ENCODE measurements around the gene PCDHGA12.
A peak's percentile ranks its signal among the peaks of the same experiment; 100 is the strongest.
"Not testable (repeated sequence)": the region's sequence is repeated elsewhere in the genome, so short reads cannot be mapped to it uniquely, and the experiment has no call there.

The PCDHGA12 gene

DNA sequence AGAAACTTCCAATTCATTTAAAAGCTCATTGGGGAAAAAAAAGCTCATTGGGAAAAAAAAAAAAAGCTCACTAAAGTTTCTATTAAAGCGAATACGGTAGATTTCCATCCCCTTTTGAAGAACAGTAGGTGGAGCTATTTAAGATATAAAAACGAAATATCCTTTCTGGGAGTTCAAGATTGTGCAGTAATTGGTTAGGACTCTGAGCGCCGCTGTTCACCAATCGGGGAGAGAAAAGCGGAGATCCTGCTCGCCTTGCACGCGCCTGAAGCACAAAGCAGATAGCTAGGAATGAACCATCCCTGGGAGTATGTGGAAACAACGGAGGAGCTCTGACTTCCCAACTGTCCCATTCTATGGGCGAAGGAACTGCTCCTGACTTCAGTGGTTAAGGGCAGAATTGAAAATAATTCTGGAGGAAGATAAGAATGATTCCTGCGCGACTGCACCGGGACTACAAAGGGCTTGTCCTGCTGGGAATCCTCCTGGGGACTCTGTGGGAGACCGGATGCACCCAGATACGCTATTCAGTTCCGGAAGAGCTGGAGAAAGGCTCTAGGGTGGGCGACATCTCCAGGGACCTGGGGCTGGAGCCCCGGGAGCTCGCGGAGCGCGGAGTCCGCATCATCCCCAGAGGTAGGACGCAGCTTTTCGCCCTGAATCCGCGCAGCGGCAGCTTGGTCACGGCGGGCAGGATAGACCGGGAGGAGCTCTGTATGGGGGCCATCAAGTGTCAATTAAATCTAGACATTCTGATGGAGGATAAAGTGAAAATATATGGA lies at the start of gene PCDHGA12:
PCDHGA12 (plus strand) TSS at position 176 of the 782 bp plus-strand sequence; CDS start at position 429, 253 bp downstream.
- no peak for DNase-seq

DNA sequence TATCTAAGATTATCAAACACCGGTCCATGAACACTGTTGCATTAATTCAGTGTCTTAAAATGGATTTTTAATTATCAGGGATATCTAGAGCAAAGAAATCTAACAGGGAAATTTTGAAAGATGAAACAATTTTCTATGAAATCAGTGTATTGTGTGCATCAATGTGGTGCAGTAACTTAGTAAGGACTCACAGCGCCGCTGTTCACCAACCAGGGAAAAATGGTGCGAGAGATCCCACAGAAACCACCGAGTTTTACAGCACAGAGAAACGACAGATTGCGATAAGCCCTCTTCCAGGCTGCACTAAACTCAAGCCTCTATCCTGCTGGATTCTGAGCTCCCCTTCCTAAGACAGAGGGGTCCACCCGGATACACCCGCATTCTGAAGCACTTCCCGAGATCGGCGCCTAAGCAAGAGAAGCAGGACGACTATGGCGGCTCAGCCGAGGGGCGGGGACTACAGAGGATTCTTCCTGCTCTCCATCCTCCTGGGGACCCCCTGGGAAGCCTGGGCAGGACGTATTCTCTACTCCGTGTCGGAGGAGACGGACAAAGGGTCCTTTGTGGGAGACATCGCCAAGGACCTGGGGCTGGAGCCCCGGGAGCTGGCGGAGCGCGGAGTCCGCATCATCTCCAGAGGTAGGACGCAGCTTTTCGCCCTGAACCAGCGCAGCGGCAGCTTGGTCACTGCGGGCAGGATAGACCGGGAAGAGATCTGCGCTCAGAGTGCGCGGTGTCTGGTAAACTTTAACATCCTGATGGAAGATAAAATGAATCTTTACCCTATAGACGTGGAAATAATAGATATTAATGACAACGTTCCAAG lies 47.6 kb upstream of the PCDHGA12 start, which contains the start of gene PCDHGA7:
PCDHGA7 (plus strand) TSS at position 274 of the 826 bp plus-strand sequence; CDS start at position 432, 158 bp downstream.
- no peak for DNase-seq

DNA sequence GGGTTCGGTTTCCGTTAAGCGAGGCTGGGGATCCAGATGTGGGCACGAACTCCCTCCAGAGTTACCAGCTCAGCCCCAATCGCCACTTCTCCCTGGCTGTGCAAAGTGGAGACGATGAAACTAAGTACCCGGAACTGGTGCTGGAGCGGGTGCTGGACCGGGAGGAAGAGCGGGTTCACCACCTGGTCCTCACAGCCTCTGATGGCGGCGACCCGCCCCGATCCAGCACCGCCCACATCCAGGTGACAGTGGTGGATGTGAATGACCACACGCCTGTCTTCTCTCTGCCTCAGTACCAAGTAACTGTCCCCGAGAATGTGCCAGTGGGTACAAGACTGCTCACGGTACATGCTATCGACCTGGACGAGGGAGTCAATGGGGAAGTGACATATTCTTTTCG lies 47.0 kb upstream of the PCDHGA12 start:
- DNase-seq, result no peak

DNA sequence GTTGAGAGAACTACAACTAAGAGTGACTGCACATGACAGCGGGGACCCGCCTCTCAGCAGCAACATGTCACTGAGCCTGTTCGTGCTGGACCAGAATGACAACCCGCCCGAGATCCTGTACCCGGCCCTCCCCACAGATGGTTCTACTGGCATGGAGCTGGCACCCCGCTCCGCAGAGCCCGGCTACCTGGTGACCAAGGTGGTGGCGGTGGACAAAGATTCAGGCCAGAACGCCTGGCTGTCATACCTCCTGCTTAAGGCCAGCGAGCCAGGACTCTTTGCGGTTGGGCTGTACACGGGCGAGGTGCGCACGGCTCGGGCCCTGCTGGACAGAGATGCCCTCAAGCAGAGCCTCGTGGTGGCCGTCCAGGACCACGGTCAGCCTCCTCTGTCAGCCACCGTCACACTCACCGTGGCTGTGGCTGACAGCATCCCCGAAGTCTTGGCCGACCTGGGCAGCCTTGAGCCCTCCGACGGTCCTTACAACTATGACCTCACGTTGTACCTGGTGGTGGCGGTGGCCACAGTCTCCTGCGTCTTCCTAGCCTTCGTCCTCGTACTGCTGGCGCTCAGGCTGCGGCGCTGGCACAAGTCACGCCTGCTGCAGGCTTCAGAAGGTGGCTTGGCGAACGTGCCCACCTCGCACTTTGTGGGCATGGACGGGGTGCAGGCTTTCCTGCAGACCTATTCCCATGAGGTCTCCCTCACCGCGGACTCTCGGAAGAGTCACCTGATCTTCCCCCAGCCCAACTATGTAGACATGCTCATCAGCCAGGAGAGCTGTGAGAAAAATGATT lies 45.6 kb upstream of the PCDHGA12 start:
- no peak for DNase-seq

DNA sequence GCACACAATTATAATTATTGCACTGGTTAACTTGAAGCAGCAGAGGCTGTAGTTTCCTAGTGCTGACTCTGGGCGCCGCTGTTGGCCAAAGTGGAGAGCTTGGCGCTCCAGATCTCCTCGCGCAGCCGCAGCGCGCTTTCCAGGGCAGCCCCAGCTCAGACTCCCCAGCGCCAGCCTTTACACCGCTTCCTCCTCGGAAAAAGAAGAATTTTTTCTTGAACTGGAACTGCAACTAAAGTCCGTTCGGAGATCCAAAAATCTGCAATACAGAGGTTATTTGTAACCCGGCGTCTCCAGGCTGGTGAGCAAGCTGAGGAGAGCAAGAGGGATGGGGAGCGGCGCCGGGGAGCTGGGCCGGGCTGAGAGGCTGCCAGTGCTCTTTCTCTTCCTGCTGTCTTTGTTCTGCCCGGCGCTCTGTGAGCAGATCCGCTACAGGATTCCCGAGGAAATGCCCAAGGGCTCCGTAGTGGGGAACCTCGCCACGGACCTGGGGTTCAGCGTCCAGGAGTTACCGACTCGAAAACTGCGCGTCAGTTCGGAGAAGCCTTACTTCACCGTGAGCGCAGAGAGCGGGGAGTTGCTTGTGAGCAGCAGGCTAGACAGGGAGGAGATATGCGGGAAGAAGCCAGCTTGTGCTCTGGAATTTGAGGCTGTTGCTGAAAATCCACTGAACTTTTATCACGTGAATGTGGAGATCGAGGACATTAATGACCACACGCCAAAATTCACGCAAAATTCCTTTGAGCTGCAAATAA lies 42.6 kb upstream of the PCDHGA12 start, which contains the start of gene PCDHGB4:
PCDHGB4 (plus strand) TSS at position 142 of the 755 bp plus-strand sequence; CDS start at position 329, 187 bp downstream.
- peak; percentile 55 for DNase-seq

DNA sequence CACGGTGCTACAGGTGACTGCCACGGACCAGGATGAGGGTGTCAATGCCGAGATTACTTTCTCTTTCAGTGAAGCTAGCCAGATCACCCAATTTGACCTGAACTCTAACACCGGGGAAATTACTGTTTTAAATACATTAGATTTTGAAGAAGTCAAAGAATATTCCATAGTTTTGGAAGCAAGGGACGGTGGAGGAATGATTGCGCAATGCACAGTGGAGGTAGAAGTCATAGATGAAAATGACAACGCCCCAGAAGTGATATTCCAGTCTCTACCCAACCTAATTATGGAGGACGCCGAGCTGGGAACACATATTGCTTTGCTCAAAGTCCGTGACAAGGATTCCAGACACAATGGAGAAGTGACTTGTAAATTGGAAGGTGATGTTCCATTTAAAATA lies 41.6 kb upstream of the PCDHGA12 start:
- DNase-seq, result no peak

DNA sequence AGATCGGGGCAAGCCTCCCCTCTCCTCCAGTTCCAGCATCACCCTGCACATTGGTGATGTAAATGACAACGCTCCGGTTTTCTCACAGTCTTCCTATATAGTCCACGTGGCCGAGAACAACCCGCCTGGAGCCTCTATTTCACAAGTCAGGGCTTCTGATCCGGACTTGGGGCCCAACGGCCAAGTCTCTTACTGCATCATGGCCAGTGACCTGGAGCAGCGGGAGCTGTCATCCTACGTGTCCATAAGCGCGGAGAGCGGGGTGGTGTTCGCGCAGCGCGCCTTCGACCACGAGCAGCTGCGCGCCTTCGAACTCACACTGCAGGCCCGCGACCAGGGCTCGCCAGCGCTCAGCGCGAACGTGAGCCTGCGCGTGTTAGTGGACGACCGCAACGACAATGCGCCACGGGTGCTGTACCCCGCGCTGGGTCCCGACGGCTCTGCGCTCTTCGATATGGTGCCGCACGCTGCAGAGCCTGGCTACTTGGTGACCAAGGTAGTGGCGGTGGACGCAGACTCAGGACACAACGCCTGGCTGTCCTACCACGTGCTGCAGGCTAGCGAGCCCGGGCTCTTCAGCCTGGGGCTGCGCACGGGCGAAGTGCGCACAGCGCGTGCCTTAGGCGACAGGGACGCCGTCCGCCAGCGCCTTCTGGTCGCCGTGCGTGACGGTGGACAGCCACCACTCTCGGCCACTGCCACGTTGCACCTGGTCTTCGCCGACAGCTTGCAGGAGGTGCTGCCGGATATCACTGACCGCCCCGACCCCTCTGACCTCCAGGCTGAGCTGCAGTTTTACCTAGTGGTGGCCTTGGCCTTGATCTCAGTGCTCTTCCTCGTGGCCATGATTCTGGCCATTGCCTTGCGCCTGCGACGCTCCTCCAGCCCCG lies 40.9 kb upstream of the PCDHGA12 start:
- peak; percentile 40 for DNase-seq

DNA sequence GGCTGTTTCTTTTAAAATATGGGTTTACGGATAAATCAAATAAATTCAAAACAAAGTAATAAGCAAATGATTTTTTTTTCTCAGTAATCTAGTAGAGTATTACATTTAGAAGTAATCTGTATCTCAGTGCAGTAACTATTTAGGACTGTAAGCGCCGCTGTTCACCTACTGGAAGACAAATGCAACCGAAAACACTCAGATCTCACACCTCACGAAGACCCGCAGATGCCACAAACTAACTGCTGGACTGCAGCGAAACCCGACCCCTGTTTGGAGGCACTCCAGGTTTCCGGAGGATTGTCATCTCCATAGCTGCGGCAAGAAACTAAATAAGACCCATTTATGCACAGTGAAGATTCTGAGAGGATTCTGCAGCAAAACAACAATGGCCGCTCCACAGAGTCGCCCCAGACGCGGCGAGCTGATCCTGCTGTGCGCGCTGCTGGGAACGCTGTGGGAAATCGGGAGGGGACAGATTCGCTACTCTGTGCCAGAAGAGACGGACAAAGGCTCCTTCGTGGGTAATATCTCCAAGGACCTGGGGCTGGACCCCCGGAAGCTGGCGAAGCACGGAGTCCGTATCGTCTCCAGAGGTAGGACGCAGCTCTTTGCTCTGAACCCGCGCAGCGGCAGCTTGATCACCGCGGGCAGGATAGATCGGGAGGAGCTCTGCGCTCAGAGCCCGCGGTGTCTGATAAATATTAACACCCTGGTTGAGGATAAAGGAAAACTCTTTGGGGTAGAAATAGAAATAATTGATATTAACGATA lies 37.7 kb upstream of the PCDHGA12 start, which contains the start of gene PCDHGA8:
PCDHGA8 (plus strand) TSS at position 205 of the 770 bp plus-strand sequence; CDS start at position 386, 181 bp downstream.
- DNase-seq, result peak; percentile 33

DNA sequence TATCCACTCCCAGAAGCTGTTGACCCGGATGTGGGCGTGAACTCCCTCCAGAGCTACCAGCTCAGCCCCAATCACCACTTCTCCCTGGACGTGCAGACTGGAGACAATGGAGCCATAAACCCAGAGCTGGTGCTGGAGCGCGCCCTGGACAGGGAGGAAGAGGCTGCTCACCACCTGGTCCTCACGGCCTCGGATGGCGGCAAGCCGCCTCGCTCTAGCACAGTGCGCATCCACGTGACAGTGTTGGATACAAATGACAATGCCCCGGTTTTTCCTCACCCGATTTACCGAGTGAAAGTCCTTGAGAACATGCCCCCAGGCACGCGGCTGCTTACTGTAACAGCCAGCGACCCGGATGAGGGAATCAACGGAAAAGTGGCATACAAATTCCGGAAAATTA lies 37.0 kb upstream of the PCDHGA12 start:
- peak; percentile 48 for DNase-seq

DNA sequence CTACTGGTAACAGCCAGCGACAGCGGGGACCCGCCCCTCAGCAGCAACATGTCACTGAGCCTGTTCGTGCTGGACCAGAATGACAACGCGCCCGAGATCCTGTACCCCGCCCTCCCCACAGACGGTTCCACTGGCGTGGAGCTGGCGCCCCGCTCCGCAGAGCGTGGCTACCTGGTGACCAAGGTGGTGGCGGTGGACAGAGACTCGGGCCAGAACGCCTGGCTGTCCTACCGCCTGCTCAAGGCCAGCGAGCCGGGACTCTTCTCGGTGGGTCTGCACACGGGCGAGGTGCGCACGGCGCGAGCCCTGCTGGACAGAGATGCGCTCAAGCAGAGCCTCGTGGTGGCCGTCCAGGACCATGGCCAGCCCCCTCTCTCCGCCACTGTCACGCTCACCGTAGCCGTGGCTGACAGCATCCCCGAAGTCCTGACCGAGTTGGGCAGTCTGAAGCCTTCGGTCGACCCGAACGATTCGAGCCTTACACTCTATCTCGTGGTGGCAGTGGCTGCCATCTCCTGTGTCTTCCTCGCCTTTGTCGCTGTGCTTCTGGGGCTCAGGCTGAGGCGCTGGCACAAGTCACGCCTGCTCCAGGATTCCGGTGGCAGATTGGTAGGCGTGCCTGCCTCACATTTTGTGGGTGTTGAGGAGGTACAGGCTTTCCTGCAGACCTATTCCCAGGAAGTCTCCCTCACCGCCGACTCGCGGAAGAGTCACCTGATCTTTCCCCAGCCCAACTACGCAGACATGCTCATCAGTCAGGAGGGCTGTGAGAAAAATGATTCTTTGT lies 35.7 kb upstream of the PCDHGA12 start:
- peak; percentile 37 for DNase-seq

DNA sequence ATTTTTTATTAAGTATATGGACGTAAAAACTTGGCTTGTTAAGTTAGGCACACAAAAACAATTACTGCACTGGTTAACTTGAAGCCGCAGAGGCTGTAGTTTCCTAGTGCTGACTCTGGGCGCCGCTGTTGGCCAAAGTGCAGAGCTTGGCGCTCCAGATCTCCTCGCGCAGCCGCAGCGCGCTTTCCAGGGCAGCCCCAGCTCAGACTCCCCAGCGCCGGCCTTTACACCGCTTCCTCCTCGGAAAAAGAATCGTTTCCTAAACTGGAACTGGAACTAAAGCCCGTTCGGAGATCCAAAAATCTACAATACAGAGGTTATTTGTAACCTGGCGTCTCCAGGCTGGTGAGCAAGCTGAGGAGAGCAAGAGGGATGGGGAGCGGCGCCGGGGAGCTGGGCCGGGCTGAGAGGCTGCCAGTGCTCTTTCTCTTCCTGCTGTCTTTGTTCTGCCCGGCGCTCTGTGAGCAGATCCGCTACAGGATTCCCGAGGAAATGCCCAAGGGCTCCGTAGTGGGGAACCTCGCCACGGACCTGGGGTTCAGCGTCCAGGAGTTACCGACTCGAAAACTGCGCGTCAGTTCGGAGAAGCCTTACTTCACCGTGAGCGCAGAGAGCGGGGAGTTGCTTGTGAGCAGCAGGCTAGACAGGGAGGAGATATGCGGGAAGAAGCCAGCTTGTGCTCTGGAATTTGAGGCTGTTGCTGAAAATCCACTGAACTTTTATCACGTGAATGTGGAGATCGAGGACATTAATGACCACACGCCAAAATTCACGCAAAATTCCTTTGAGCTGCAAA lies 32.4 kb upstream of the PCDHGA12 start, which contains the start of gene PCDHGB5:
PCDHGB5 (plus strand) TSS at position 192 of the 796 bp plus-strand sequence; CDS start at position 373, 181 bp downstream.
- DNase-seq, result not testable (repeated sequence)

DNA sequence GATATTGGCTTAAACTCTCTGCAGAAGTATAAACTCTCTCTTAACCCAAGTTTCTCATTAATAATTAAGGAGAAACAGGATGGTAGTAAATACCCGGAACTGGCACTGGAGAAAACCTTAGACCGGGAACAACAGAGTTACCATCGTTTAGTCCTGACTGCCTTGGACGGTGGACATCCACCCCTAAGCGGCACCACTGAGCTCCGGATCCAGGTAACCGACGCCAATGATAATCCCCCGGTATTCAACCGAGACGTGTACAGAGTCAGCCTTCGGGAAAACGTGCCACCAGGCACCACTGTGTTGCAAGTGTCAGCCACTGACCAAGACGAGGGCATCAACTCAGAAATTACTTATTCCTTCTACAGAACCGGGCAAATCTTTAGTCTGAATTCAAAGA lies 31.7 kb upstream of the PCDHGA12 start:
- no peak for DNase-seq

DNA sequence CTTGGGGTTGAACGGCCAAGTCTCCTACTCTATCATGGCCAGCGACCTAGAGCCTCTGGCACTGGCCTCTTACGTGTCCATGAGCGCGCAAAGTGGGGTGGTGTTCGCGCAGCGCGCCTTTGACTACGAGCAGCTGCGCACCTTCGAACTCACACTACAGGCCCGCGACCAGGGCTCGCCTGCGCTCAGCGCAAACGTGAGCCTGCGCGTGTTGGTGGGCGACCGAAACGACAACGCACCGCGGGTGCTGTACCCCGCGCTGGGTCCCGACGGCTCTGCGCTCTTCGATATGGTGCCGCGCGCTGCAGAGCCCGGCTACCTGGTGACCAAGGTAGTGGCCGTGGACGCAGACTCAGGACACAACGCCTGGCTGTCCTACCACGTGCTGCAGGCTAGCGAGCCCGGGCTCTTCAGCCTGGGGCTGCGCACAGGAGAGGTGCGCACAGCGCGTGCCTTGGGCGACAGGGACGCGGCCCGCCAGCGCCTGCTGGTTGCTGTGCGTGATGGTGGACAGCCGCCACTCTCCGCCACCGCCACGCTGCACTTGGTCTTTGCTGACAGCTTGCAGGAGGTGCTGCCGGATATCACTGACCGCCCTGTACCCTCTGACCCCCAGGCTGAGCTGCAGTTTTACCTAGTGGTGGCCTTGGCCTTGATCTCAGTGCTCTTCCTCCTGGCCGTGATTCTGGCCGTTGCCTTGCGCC lies 30.6 kb upstream of the PCDHGA12 start:
- DNase-seq, result no peak

DNA sequence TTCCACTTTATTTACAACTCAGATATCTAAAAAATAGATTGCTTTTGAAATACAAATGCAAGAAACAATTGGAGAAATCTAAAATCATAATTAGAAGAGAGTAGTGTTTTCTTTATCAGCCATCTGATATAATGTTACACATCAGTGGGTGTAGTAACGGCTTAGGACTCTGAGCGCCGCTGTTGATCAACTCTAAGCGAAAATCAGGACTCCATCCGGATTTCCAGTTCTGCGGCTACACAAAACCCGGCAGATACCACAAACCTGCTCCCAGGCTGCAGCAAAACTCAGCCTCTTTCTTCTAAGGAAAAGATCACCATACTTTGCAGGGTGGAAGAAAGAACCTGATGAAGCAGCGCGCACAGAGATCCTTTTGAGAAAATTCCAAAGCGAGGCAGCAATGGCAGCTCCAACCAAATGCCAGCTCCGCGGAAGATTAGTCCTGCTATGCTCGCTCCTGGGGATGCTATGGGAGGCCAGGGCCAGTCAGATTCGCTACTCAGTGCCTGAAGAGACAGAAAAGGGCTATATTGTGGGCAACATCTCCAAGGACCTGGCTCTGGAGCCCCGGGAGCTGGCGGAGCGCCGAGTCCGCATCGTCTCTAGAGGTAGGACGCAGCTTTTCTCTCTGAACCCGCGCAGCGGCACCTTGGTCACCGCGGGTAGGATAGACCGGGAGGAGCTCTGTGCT lies 27.6 kb upstream of the PCDHGA12 start, which contains the start of gene PCDHGA9:
PCDHGA9 (plus strand) TSS at position 226 of the 691 bp plus-strand sequence; CDS start at position 401, 175 bp downstream.
- no peak for DNase-seq

DNA sequence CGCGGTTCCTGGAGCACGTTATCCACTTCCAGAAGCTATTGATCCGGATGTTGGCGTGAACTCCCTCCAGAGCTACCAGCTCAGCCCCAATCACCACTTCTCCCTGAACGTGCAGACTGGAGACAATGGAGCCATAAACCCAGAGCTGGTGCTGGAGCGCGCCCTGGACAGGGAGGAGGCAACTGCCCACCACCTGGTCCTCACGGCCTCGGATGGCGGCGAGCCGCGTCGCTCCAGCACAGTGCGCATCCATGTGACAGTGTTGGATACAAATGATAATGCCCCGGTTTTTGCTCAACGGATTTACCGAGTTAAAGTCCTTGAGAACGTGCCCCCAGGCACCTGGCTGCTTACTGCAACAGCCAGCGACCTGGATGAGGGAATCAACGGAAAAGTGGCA lies 26.9 kb upstream of the PCDHGA12 start:
- DNase-seq, result no peak

DNA sequence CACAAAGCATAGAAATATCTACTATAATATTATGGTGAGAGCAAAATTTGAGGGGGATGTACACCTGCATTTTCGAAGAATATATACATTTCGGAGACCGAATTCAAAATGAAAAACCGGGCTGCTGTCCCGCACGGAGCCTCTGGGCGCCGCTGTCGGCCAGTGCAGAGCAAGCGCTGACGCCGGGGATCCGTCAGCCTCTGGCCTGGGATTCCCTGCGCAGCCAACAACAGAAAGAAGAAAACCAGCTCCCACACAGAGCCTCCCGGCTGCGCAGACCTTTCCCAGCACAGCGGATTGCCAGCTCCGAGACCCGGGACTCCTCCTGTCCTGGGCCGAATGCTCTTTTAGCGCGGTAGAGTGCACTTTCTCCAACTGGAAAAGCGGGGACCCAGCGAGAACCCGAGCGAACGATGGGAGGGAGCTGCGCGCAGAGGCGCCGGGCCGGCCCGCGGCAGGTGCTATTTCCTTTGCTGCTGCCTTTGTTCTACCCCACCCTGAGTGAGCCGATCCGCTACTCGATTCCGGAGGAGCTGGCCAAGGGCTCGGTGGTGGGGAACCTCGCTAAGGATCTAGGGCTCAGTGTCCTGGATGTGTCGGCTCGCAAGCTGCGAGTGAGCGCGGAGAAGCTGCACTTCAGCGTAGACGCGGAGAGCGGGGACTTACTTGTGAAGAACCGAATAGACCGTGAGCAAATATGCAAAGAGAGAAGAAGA lies 22.4 kb upstream of the PCDHGA12 start, which contains the start of gene PCDHGB6:
PCDHGB6 (plus strand) TSS at position 232 of the 716 bp plus-strand sequence; CDS start at position 414, 182 bp downstream.
- peak; percentile 54 for DNase-seq
